GM12878 (cell line): ENCODE measurements around the gene TCOF1. TPM values are rescaled to one million over a fixed set of nuclear protein-coding genes. Genes with fewer than 3 reads are reported as not detected.

ENCODE experiments used
- BACH1 ChIP-seq: fragments of 450-650 bp; IDR thresholded peaks from 2 replicates; pipeline ENCODE4 v1.6.1; 2017; ENCODE audit warnings: mild to moderate bottlenecking, borderline replicate concordance
- BCL11A ChIP-seq: IDR thresholded peaks from 2 replicates; pipeline ENCODE4 v1.6.1; 2011; ENCODE audit warnings: low read depth, low read length
- BHLHE40 ChIP-seq, 2 experiments: fragments of 450-650 bp in 1 of 2; IDR thresholded peaks; 2 replicates each; pipeline ENCODE4 v1.6.1; 2011 to 2017; ENCODE audit warnings: low read depth in 2 of 2, borderline replicate concordance in 1 of 2, improper control_type of control experiment in 1 of 2, low read length in 1 of 2, mild to moderate bottlenecking in 1 of 2
- IKZF2 ChIP-seq, 2 experiments: fragments of 450-650 bp; IDR thresholded peaks; 2 replicates each; pipeline ENCODE4 v1.6.1; 2017; ENCODE audit warnings: mild to moderate bottlenecking in 2 of 2, moderate library complexity in 2 of 2
- MXI1 ChIP-seq: fragments of 150-350 bp; IDR thresholded peaks from 2 replicates; pipeline ENCODE4 v1.6.1; 2011; ENCODE audit warnings: low read depth, mild to moderate bottlenecking, inconsistent platforms, low read length, improper control_type of control experiment
- NFXL1 ChIP-seq: fragments of 450-650 bp; IDR thresholded peaks from 2 replicates; pipeline ENCODE4 v1.6.1; 2017; ENCODE audit warnings: antibody characterized with exemption, mild to moderate bottlenecking, borderline replicate concordance
- NFYA ChIP-seq: IDR thresholded peaks from 2 replicates; pipeline ENCODE4 v1.6.1; 2011; ENCODE audit warnings: low read depth, mild to moderate bottlenecking, low read length, improper control_type of control experiment, borderline replicate concordance
- RAD51 ChIP-seq: fragments of 450-650 bp; IDR thresholded peaks from 2 replicates; pipeline ENCODE4 v1.6.1; 2016; ENCODE audit warnings: moderate library complexity, mild to moderate bottlenecking, inconsistent platforms
- SMARCA5 ChIP-seq: fragments of 450-650 bp; IDR thresholded peaks from 2 replicates; pipeline ENCODE4 v1.6.1; 2017; ENCODE audit warnings: mild to moderate bottlenecking
- STAT3 ChIP-seq: IDR thresholded peaks from 2 replicates; pipeline ENCODE4 v1.6.1; 2011; ENCODE audit warnings: low read depth, low read length, improper control_type of control experiment
- polyA plus RNA-seq, 11 experiments: library from polyadenylated mRNA; depleted of rRNA in 4 of 11; unstranded in 6 of 11; stranded (reverse) in 5 of 11; fragments of >200 nt; fragmentation: Nextera tagmentation in 4 of 11; fragmentation: Illumina TruSeq in 1 of 11; extraction: Ambion mirVana in 4 of 11; extraction: Trizol in 1 of 11; gene quantifications; 1 replicate in 1 of 11; 2 replicates in 10 of 11; pipeline versions ENCODE4 v1.2.1 to v1.2.3, GENCODE V29; 2011 to 2016; ENCODE audit warnings: inconsistent platforms in 2 of 11, missing spikeins in 2 of 11, low read depth in 1 of 11
- total RNA-seq, 4 experiments: library from RNA; depleted of rRNA in 3 of 4; stranded (reverse); fragments of >200 nt in 3 of 4; fragmentation: Illumina TruSeq in 1 of 4; extraction: Trizol in 1 of 4; gene quantifications; 2 replicates each; pipeline versions ENCODE4 v1.2.1 to v1.2.3, GENCODE V29; 2013 to 2021
- TF ChIP-seq, protein P1 (sequence below): fragments of 150-350 bp; IDR thresholded peaks from 2 replicates; pipeline ENCODE4 v1.6.1; 2014; ENCODE audit warnings: mild to moderate bottlenecking, low read depth, low read length
- TF ChIP-seq, protein P2 (sequence below): fragments of 450-650 bp; IDR thresholded peaks from 2 replicates; pipeline ENCODE4 v1.6.1; 2018; ENCODE audit warnings: borderline replicate concordance, mild to moderate bottlenecking; ENCODE audit not compliant: partially characterized antibody
- TF ChIP-seq, protein P3 (sequence below): IDR thresholded peaks from 2 replicates; pipeline ENCODE4 v1.6.1; 2011; ENCODE audit warnings: borderline replicate concordance, low read depth, mild to moderate bottlenecking, moderate library complexity, low read length; ENCODE audit not compliant: insufficient read depth, poor library complexity, severe bottlenecking
- TF ChIP-seq, protein P4 (sequence below): IDR thresholded peaks from 2 replicates; pipeline ENCODE4 v1.6.1; 2011; ENCODE audit warnings: low read depth, low read length, improper control_type of control experiment, borderline replicate concordance
- TF ChIP-seq, protein P5 (sequence below): IDR thresholded peaks from 2 replicates; pipeline ENCODE4 v1.6.1; 2012; ENCODE audit warnings: low read depth, low read length, improper control_type of control experiment
- TF ChIP-seq, protein P6 (sequence below): IDR thresholded peaks from 2 replicates; pipeline ENCODE4 v1.6.1; 2012; ENCODE audit warnings: low read length, inconsistent platforms

TCOF1 gene
- total and polyA plus RNA-seq, 10 of the 15 experiments (the other 5 are each of a cell fraction or from before 2014, with no cell fraction given): 8.7 to 83.9 (median 38.9) TPM

DNA sequence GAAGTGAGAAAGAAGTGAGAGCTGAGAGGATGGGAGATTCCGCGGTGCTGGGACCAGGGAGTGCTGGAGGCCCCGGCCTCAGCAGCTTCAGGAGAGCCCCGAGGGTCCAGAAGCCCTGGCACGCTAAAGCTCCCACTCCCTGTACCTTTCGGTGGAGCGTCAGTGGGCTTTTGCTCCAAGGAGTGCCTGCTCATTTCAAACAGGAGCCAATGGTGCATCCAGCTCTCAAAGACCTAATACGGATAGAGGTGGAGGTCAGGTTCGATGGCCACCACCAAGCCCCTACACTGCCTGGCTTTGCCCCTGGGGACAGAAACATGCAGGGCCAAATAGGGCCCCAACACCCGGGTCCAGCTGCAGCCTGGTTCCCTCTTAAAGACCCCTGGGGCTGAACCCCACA lies 47.0 kb downstream of the TCOF1 start (continued):
- TF ChIP-seq, protein P1, sequence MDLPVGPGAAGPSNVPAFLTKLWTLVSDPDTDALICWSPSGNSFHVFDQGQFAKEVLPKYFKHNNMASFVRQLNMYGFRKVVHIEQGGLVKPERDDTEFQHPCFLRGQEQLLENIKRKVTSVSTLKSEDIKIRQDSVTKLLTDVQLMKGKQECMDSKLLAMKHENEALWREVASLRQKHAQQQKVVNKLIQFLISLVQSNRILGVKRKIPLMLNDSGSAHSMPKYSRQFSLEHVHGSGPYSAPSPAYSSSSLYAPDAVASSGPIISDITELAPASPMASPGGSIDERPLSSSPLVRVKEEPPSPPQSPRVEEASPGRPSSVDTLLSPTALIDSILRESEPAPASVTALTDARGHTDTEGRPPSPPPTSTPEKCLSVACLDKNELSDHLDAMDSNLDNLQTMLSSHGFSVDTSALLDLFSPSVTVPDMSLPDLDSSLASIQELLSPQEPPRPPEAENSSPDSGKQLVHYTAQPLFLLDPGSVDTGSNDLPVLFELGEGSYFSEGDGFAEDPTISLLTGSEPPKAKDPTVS: no peak
- TF ChIP-seq, protein P2, sequence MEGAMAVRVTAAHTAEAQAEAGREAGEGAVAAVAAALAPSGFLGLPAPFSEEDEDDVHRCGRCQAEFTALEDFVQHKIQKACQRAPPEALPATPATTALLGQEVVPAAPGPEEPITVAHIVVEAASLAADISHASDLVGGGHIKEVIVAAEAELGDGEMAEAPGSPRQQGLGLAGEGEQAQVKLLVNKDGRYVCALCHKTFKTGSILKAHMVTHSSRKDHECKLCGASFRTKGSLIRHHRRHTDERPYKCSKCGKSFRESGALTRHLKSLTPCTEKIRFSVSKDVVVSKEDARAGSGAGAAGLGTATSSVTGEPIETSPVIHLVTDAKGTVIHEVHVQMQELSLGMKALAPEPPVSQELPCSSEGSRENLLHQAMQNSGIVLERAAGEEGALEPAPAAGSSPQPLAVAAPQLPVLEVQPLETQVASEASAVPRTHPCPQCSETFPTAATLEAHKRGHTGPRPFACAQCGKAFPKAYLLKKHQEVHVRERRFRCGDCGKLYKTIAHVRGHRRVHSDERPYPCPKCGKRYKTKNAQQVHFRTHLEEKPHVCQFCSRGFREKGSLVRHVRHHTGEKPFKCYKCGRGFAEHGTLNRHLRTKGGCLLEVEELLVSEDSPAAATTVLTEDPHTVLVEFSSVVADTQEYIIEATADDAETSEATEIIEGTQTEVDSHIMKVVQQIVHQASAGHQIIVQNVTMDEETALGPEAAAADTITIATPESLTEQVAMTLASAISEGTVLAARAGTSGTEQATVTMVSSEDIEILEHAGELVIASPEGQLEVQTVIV: no peak
- TF ChIP-seq NFXL1 (no peak), BHLHE40 (IDR thresholded peaks at IDR 0.05; ENCODE audit: borderline replicate concordance in 1 of 2, low read depth in 2 of 2, low read length in 1 of 2) (no peak), RAD51 (no peak), MXI1 (no peak), NFYA (no peak), IKZF2 (IDR thresholded peaks at IDR 0.05) (no peak), BACH1 (peak; percentile 87), STAT3 (no peak), BCL11A (no peak), SMARCA5 (no peak)
- TF ChIP-seq, protein P3, sequence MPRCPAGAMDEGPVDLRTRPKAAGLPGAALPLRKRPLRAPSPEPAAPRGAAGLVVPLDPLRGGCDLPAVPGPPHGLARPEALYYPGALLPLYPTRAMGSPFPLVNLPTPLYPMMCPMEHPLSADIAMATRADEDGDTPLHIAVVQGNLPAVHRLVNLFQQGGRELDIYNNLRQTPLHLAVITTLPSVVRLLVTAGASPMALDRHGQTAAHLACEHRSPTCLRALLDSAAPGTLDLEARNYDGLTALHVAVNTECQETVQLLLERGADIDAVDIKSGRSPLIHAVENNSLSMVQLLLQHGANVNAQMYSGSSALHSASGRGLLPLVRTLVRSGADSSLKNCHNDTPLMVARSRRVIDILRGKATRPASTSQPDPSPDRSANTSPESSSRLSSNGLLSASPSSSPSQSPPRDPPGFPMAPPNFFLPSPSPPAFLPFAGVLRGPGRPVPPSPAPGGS: peak; percentile 21
- TF ChIP-seq, protein P4, sequence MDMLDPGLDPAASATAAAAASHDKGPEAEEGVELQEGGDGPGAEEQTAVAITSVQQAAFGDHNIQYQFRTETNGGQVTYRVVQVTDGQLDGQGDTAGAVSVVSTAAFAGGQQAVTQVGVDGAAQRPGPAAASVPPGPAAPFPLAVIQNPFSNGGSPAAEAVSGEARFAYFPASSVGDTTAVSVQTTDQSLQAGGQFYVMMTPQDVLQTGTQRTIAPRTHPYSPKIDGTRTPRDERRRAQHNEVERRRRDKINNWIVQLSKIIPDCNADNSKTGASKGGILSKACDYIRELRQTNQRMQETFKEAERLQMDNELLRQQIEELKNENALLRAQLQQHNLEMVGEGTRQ: no peak
- TF ChIP-seq, protein P5, sequence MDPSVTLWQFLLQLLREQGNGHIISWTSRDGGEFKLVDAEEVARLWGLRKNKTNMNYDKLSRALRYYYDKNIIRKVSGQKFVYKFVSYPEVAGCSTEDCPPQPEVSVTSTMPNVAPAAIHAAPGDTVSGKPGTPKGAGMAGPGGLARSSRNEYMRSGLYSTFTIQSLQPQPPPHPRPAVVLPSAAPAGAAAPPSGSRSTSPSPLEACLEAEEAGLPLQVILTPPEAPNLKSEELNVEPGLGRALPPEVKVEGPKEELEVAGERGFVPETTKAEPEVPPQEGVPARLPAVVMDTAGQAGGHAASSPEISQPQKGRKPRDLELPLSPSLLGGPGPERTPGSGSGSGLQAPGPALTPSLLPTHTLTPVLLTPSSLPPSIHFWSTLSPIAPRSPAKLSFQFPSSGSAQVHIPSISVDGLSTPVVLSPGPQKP: no peak
- TF ChIP-seq, protein P6, sequence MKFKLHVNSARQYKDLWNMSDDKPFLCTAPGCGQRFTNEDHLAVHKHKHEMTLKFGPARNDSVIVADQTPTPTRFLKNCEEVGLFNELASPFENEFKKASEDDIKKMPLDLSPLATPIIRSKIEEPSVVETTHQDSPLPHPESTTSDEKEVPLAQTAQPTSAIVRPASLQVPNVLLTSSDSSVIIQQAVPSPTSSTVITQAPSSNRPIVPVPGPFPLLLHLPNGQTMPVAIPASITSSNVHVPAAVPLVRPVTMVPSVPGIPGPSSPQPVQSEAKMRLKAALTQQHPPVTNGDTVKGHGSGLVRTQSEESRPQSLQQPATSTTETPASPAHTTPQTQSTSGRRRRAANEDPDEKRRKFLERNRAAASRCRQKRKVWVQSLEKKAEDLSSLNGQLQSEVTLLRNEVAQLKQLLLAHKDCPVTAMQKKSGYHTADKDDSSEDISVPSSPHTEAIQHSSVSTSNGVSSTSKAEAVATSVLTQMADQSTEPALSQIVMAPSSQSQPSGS: no peak
